Karpas-422 (cell line): ENCODE results near the gene CPSF2. TPM values are rescaled to one million over a fixed set of nuclear protein-coding genes. Genes with fewer than 3 reads are reported as not detected.

ENCODE experiments used
- DNase-seq: peaks from one replicate; pipeline ENCODE4 v3.0.0-alpha.2; 2015
- H2AFZ ChIP-seq: fragments of 200-600 bp; sonication (generic); 2 replicates; pipeline ENCODE4 v1.6.1; 2014; ENCODE audit warnings: antibody characterized with exemption, low read length, mixed read lengths
- H3K27ac ChIP-seq: fragments of 200-600 bp; sonication (generic); 2 replicates; pipeline ENCODE4 v1.5.1; 2014; ENCODE audit warnings: mild to moderate bottlenecking, low read length, moderate library complexity
- H3K27me3 ChIP-seq: fragments of 200-600 bp; sonication (generic); 2 replicates; pipeline ENCODE4 v1.6.1; 2014; ENCODE audit warnings: low read length, mixed read lengths
- H3K36me3 ChIP-seq: fragments of 200-600 bp; sonication (generic); 2 replicates; pipeline ENCODE4 v1.6.1; 2014; ENCODE audit warnings: low read length, mixed read lengths; ENCODE audit not compliant: insufficient read depth
- H3K4me1 ChIP-seq: fragments of 200-600 bp; sonication (generic); 2 replicates; pipeline ENCODE4 v1.6.1; 2014; ENCODE audit warnings: mild to moderate bottlenecking, low read length, mixed read lengths
- H3K4me2 ChIP-seq: fragments of 200-600 bp; sonication (generic); 2 replicates; pipeline ENCODE4 v1.6.1; 2014; ENCODE audit warnings: low read length, low read depth, mild to moderate bottlenecking; ENCODE audit not compliant: poor library complexity, severe bottlenecking
- H3K4me3 ChIP-seq: fragments of 200-600 bp; sonication (generic); 2 replicates; pipeline ENCODE4 v1.5.1; 2014; ENCODE audit warnings: mild to moderate bottlenecking, antibody characterized with exemption, low read length, mixed read lengths
- H3K79me2 ChIP-seq: fragments of 200-600 bp; sonication (generic); 2 replicates; pipeline ENCODE4 v1.6.1; 2014; ENCODE audit warnings: mild to moderate bottlenecking, low read length, mixed read lengths
- H3K9ac ChIP-seq: fragments of 200-600 bp; sonication (generic); 2 replicates; pipeline ENCODE4 v1.6.0; 2014; ENCODE audit warnings: low read length
- H3K9me2 ChIP-seq: fragments of 200-600 bp; sonication (generic), shearing (Covaris generic); replicated peaks from 2 replicates; pipeline ENCODE4 v1.6.0; 2014; ENCODE audit warnings: mild to moderate bottlenecking, low read length, moderate library complexity; ENCODE audit not compliant: insufficient read depth
- H3K9me3 ChIP-seq: fragments of 300-700, 200-600 bp; sonication (generic); 2 replicates; pipeline ENCODE4 v1.6.1; 2014; ENCODE audit warnings: low read length, mixed read lengths
- H4K20me1 ChIP-seq: fragments of 200-600 bp; sonication (generic); 2 replicates; pipeline ENCODE4 v1.6.1; 2014; ENCODE audit warnings: mild to moderate bottlenecking, antibody characterized with exemption, low read length, low read depth; ENCODE audit not compliant: insufficient read depth
- total RNA-seq: library from RNA; depleted of rRNA; stranded (reverse); fragments of >200 nt; shearing (Covaris generic); gene quantifications from 2 replicates; pipeline ENCODE4 v1.2.3, GENCODE V29; 2014; ENCODE audit warnings: low replicate concordance; rRNA removed

The CPSF2 gene
- 63.3 and 76.2 TPM in 2 replicates for total RNA-seq

GRCh38 chr14:92121670-92122350, at the start of gene CPSF2, which contains the start of gene NDUFB1:
Gene CPSF2, plus strand, starts transcription at chr14:92121969. Its CDS starts 9,016 bp downstream, at chr14:92130985.
Gene NDUFB1, minus strand, starts transcription at chr14:92121706. Its CDS starts 4,069 bp downstream, at chr14:92117637.
- H3K79me2 ChIP-seq: peaks cover 83% of the 10 kb centered on the region
- peak within 1 kb of the TSS; percentile 95 for H3K9ac ChIP-seq
- DNase-seq: peak; percentile 96
- H3K4me2 ChIP-seq: peak within 1 kb of the TSS; percentile 84
- peaks cover 55% of the 10 kb centered on the region; the same call in 1 of the 2 replicates for H3K36me3 ChIP-seq
- peak within 1 kb of the TSS; percentile 76 for H3K27ac ChIP-seq
- no peaks in the 10 kb centered on the region for H3K27me3 ChIP-seq
- H3K4me1 ChIP-seq: peaks cover 39% of the 10 kb centered on the region
- H4K20me1 ChIP-seq: no peaks in the 10 kb centered on the region
- peak within 1 kb of the TSS; percentile 85 for H3K4me3 ChIP-seq
- no peaks in the 10 kb centered on the region for H3K9me2 ChIP-seq
- H3K9me3 ChIP-seq: no peaks in the 10 kb centered on the region
- H2AFZ ChIP-seq: peak within 1 kb of the TSS; percentile 94

DNA sequence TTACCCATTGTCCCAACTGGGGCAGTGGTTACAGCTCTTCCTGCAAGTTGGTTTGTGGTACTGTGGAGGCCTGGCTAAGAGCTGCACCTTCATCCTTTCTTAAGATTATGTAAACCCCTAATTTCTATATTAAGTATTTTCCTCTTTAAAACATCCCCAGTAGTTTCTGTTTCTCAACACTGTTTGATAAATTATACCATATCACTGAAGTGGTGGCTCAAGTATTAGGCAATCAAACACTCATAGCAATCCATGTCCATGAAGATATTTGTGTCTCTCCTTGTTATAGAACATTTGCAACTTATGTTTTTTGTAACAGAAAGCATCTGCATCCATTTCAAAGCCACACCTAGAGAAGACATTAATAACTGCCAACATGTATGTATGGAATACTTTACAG, 47.2 kb upstream of the CPSF2 start:
- Histone ChIP-seq H3K27me3 (no peaks in the 10 kb centered on the region), H3K36me3 (peaks cover 29% of the 10 kb centered on the region), H3K9me3 (no peaks in the 10 kb centered on the region), H3K79me2 (peaks cover 3% of the 10 kb centered on the region; the same call in 1 of the 2 replicates), H3K9ac (no peak overlapping the region), H3K4me1 (no peaks in the 10 kb centered on the region), H3K9me2 (no peaks in the 10 kb centered on the region), H4K20me1 (no peaks in the 10 kb centered on the region), H3K27ac (no peak overlapping the region), H2AFZ (no peak overlapping the region), H3K4me2 (no peak overlapping the region), H3K4me3 (no peak overlapping the region)
- no peak for DNase-seq

GRCh38 chr14:92088494-92088893, 33.3 kb upstream of the CPSF2 start:
- Histone ChIP-seq H4K20me1 (no peaks in the 10 kb centered on the region), H3K79me2 (peaks cover 16% of the 10 kb centered on the region; the same call in 1 of the 2 replicates), H3K27me3 (no peaks in the 10 kb centered on the region), H3K4me1 (no peaks in the 10 kb centered on the region), H3K4me2 (no peak overlapping the region), H2AFZ (no peak overlapping the region), H3K27ac (no peak overlapping the region), H3K9me2 (no peaks in the 10 kb centered on the region), H3K36me3 (peaks cover 25% of the 10 kb centered on the region; the same call in 1 of the 2 replicates), H3K9me3 (no peaks in the 10 kb centered on the region), H3K9ac (no peak overlapping the region), H3K4me3 (no peak overlapping the region)
- no peak for DNase-seq

GRCh38 chr14:92093320-92093719, 28.4 kb upstream of the CPSF2 start:
- Histone ChIP-seq H3K27ac (no peak overlapping the region), H3K27me3 (no peaks in the 10 kb centered on the region), H3K4me1 (no peaks in the 10 kb centered on the region), H3K4me2 (no peak overlapping the region), H3K9me3 (no peaks in the 10 kb centered on the region), H3K79me2 (peaks cover 39% of the 10 kb centered on the region), H3K9me2 (no peaks in the 10 kb centered on the region), H4K20me1 (no peaks in the 10 kb centered on the region), H3K9ac (no peak overlapping the region), H2AFZ (no peak overlapping the region), H3K4me3 (no peak overlapping the region), H3K36me3 (peaks cover 22% of the 10 kb centered on the region; the same call in 1 of the 2 replicates)
- peak; percentile 76 for DNase-seq

DNA sequence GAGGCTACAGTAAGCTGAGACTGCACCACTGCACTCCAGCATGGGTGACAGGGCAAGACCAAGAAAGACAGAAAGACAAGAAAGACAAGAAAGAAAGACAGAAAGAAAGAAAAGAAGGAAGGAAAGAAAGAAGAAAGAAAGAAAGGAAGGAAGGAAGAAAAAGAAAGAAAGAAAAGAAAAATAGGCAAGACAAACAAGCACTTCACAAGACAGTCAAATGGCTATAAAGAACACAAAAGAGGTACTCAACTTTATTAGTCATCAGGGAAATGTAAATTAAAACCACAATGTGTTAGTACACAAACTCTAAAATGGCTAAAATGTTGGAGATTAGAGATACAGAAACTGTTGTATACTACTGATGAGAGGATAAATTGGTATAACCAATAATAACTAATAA, 22.0 kb upstream of the CPSF2 start:
- no peaks in the 10 kb centered on the region for H3K27me3 ChIP-seq
- no peak overlapping the region for H3K4me2 ChIP-seq
- no peak overlapping the region for H3K9ac ChIP-seq
- H4K20me1 ChIP-seq: no peaks in the 10 kb centered on the region
- no peak overlapping the region for H2AFZ ChIP-seq
- no peak overlapping the region for H3K4me3 ChIP-seq
- H3K36me3 ChIP-seq: peaks cover 8% of the 10 kb centered on the region; the same call in 1 of the 2 replicates
- no peak overlapping the region for H3K27ac ChIP-seq
- no peaks in the 10 kb centered on the region for H3K9me2 ChIP-seq
- peaks cover 28% of the 10 kb centered on the region for H3K4me1 ChIP-seq
- no peaks in the 10 kb centered on the region for H3K9me3 ChIP-seq
- H3K79me2 ChIP-seq: peaks cover 86% of the 10 kb centered on the region
- DNase-seq: no peak

DNA sequence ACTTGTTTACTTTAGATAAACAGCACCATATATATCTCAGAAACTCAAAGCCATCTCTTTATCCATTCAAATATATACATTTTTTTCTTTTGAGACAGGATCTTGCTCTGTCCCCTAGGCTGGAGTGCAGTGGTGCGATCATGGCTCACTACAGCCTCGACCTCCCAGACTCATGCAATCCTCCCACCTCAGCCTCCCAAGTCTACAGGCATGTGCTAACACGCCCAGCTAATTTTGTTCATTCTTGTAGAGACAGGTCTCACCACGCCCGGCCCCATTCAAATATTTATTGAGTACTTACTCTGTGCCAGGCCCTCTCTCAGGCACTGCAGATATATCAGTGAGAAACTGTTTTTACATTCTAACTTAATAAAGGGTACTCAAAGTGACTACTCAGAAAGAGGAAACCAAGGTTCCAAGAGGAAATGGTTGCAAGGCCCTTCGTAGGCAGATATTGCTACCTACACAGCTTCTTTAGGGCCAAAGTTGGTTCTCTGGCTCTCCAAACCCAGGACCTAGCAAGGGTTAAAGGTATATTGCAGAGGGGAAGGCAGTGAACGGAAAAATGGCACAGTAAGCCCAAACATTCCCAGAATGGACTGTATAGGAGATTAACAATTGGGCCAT, 18.3 kb upstream of the CPSF2 start:
- Histone ChIP-seq H3K36me3 (no peaks in the 10 kb centered on the region), H3K27ac (no peak overlapping the region), H3K9ac (no peak overlapping the region), H3K9me2 (no peaks in the 10 kb centered on the region), H3K4me2 (no peak overlapping the region), H3K9me3 (no peaks in the 10 kb centered on the region), H4K20me1 (no peaks in the 10 kb centered on the region; the same call in 1 of the 2 replicates), H2AFZ (no peak overlapping the region), H3K27me3 (no peaks in the 10 kb centered on the region), H3K4me1 (peaks cover 54% of the 10 kb centered on the region), H3K4me3 (no peak overlapping the region), H3K79me2 (peaks cover 78% of the 10 kb centered on the region)
- no peak for DNase-seq

GRCh38 chr14:92105073-92105892, 16.5 kb upstream of the CPSF2 start:
- H2AFZ ChIP-seq: peak overlapping the region; percentile 55; the same call in 1 of the 2 replicates
- peaks cover 55% of the 10 kb centered on the region for H3K4me1 ChIP-seq
- H3K4me3 ChIP-seq: peak overlapping the region; percentile 77
- DNase-seq: no peak
- no peaks in the 10 kb centered on the region; the same call in 1 of the 2 replicates for H4K20me1 ChIP-seq
- H3K27me3 ChIP-seq: no peaks in the 10 kb centered on the region
- no peaks in the 10 kb centered on the region for H3K9me3 ChIP-seq
- H3K27ac ChIP-seq: peak overlapping the region; percentile 66
- no peaks in the 10 kb centered on the region for H3K9me2 ChIP-seq
- H3K4me2 ChIP-seq: peak overlapping the region; percentile 81
- no peaks in the 10 kb centered on the region for H3K36me3 ChIP-seq
- peaks cover 60% of the 10 kb centered on the region for H3K79me2 ChIP-seq
- peak overlapping the region; percentile 86 for H3K9ac ChIP-seq

GRCh38 chr14:92105893-92106142, 16.0 kb upstream of the CPSF2 start:
- Histone ChIP-seq H3K27me3 (no peaks in the 10 kb centered on the region), H3K4me1 (peaks cover 55% of the 10 kb centered on the region), H3K4me2 (peak overlapping the region; percentile 81), H3K9ac (peak overlapping the region; percentile 86), H4K20me1 (no peaks in the 10 kb centered on the region; the same call in 1 of the 2 replicates), H3K36me3 (no peaks in the 10 kb centered on the region), H3K27ac (peak overlapping the region; percentile 66), H3K79me2 (peaks cover 54% of the 10 kb centered on the region), H2AFZ (peak overlapping the region; percentile 55; the same call in 1 of the 2 replicates), H3K9me2 (no peaks in the 10 kb centered on the region), H3K4me3 (peak overlapping the region; percentile 77), H3K9me3 (no peaks in the 10 kb centered on the region)
- DNase-seq: peak; percentile 76
